GM18505 (cell line): ENCODE data around the gene BRIP1.
"Not testable (repeated sequence)": the region's sequence is repeated elsewhere in the genome, so short reads cannot be mapped to it uniquely, and the experiment has no call there.

ENCODE experiments used
- ATAC-seq: cut with Tn5 transposase; IDR thresholded peaks from one replicate; pipeline ENCODE4 v1.9.1; 2021; ENCODE audit not compliant: unreplicated experiment
- POLR2A ChIP-seq: IDR thresholded peaks from 4 replicates; pipeline ENCODE4 v1.6.1; 2011; ENCODE audit warnings: borderline replicate concordance; ENCODE audit not compliant: insufficient read depth, insufficient read length; ENCODE audit errors: extremely low read depth

The BRIP1 gene

GRCh38 chr17:61878520-61878919 is 15.2 kb upstream of the BRIP1 start:
- ATAC-seq = no peak
- TF ChIP-seq POLR2A = no peak

GRCh38 chr17:61877837-61878236 is 14.5 kb upstream of the BRIP1 start:
- TF ChIP-seq POLR2A = no peak
- ATAC-seq = no peak

- no peak for TF ChIP-seq POLR2A
- no peak for ATAC-seq
Observed at GRCh38 chr17:61875804-61876203, 12.5 kb upstream of the BRIP1 start.

GRCh38 chr17:61875285-61875684 is 12.0 kb upstream of the BRIP1 start:
- TF ChIP-seq POLR2A = no peak
- ATAC-seq = no peak

- no peak for ATAC-seq
- TF ChIP-seq POLR2A = no peak
Observed at GRCh38 chr17:61874075-61874474, 10.7 kb upstream of the BRIP1 start.

GRCh38 chr17:61872099-61872498 is 8.8 kb upstream of the BRIP1 start:
- no peak for ATAC-seq
- no peak for TF ChIP-seq POLR2A

GRCh38 chr17:61869138-61869537 is 5.8 kb upstream of the BRIP1 start:
- no peak for TF ChIP-seq POLR2A
- no peak for ATAC-seq

GRCh38 chr17:61868074-61868473 is 4.7 kb upstream of the BRIP1 start:
- ATAC-seq = no peak
- TF ChIP-seq POLR2A = no peak

- no peak for TF ChIP-seq POLR2A
- no peak for ATAC-seq
Observed at GRCh38 chr17:61867033-61867432, 3.7 kb upstream of the BRIP1 start.

- TF ChIP-seq POLR2A = no peak
- peak; percentile 4 for ATAC-seq
Observed at GRCh38 chr17:61863801-61864126, 436 bp upstream of the BRIP1 start.

- no peak for TF ChIP-seq POLR2A
- ATAC-seq = no peak
Observed at GRCh38 chr17:61862105-61862574, 1.2 kb downstream of the BRIP1 start.

GRCh38 chr17:61860397-61860796 is 2.9 kb downstream of the BRIP1 start:
- not testable (repeated sequence) for ATAC-seq

GRCh38 chr17:61856035-61856434 is 7.3 kb downstream of the BRIP1 start:
- ATAC-seq = no peak
- TF ChIP-seq POLR2A = no peak

- no peak for ATAC-seq
- no peak for TF ChIP-seq POLR2A
Observed at GRCh38 chr17:61852857-61853256, 10.5 kb downstream of the BRIP1 start.

- TF ChIP-seq POLR2A = no peak
- ATAC-seq = no peak
Observed at GRCh38 chr17:61849674-61850073, 13.7 kb downstream of the BRIP1 start.
